HG03108 (cell line): ENCODE results near the gene DENND2A.

Source experiments
- ATAC-seq: cut with Tn5 transposase; IDR thresholded peaks from one replicate; pipeline ENCODE4 v1.9.1; 2021; ENCODE audit warnings: moderate library complexity; ENCODE audit not compliant: unreplicated experiment

DENND2A gene

GRCh38 chr7:140476698-140477261 is 163.8 kb downstream of the DENND2A start:
- ATAC-seq: no peak

GRCh38 chr7:140475747-140476333 is 164.8 kb downstream of the DENND2A start:
- no peak for ATAC-seq
